ENCODE data around the gene NTSR1. TPM values are rescaled to one million over a fixed set of nuclear protein-coding genes. Genes with fewer than 3 reads are reported as not detected.

The NTSR1 gene
- total and polyA plus RNA-seq, 2 of the 13 experiments (the other 11 are each of a cell fraction or from before 2014, with no cell fraction given) = 0.09 to 0.12 TPM

- TF ChIP-seq ZHX1 (CRISPR knock-in tag; IDR thresholded peaks at IDR 0.05; ENCODE audit: low read depth) (peak; percentile 83; the same call in 1 of the 2 replicates), ZNF761 (CRISPR knock-in tag; conservative IDR thresholded peaks at IDR 0.05) (peak; percentile 97), ISX (CRISPR knock-in tag; conservative IDR thresholded peaks at IDR 0.05) (no peak), AGO1 (IDR thresholded peaks at IDR 0.05; ENCODE audit: low read depth, low read length, poor library complexity, severe bottlenecking) (peak; percentile 48), HNF4A (CRISPR knock-in tag; IDR thresholded peaks at IDR 0.05) (peak; percentile 71; the same call in 1 of the 2 replicates), ONECUT2 (CRISPR knock-in tag; IDR thresholded peaks at IDR 0.05) (no peak), SNAPC5 (CRISPR knock-in tag; IDR thresholded peaks at IDR 0.05; ENCODE audit: borderline replicate concordance) (peak; percentile 95; the same call in 1 of the 2 replicates), ZNF513 (CRISPR knock-in tag; conservative IDR thresholded peaks at IDR 0.05) (no peak), MYC (CRISPR knock-in tag; IDR thresholded peaks at IDR 0.05; ENCODE audit: borderline replicate concordance) (peak; percentile 91), HDAC6 (IDR thresholded peaks at IDR 0.05; ENCODE audit: low read depth, low read length) (no peak), CEBPG (CRISPR knock-in tag; IDR thresholded peaks at IDR 0.05) (peak; percentile 44; the same call in 1 of the 2 replicates), BATF2 (CRISPR knock-in tag; IDR thresholded peaks at IDR 0.05) (0 out of 2 replicates have a peak, but pooled peaks have one; percentile 15), KLF11 (CRISPR knock-in tag; IDR thresholded peaks at IDR 0.05) (peak; percentile 86; the same call in 1 of the 2 replicates), NR0B2 (CRISPR knock-in tag; IDR thresholded peaks at IDR 0.05) (0 out of 2 replicates have a peak, but pooled peaks have one; percentile 29), ZNF687 (CRISPR knock-in tag; IDR thresholded peaks at IDR 0.05) (peak; percentile 97), GTF3A (CRISPR knock-in tag; conservative IDR thresholded peaks at IDR 0.05) (no peak), TFDP1 (CRISPR knock-in tag; IDR thresholded peaks at IDR 0.05; ENCODE audit: borderline replicate concordance) (peak; percentile 88; the same call in 1 of the 2 replicates)
Measured at GRCh38 chr20:62666736-62667529, 41.7 kb upstream of the NTSR1 start (continued).
